ENCODE results near the gene SLIT3. TPM values are rescaled to one million over a fixed set of nuclear protein-coding genes. Genes with fewer than 3 reads are reported as not detected.

The SLIT3 gene
- total RNA-seq, 1 donor from 2014 or later: 52.8 TPM

DNA sequence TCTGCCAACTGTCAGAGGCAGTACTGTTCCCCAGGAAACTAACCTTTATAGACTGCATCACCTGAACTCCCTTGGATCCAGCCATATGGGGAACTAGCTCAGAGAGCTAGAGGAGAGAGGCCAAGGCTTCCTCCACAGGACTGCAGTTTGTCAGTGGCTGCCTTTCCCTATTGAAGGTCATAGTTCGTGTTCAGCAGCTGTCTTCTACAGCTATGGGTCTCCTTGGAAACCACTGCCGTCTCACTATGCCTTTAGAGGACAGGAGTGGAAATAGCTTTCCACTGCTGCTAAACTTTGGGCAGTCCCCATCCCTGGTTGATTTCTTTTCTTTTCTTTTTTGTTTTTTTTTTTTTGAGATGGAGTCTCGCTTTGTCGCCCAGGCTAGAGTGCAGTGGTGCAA lies 4.4 kb upstream of the SLIT3 start:
- no peaks in the 10 kb centered on the region for H3K36me3 ChIP-seq
- no peaks in the 10 kb centered on the region for H3K27me3 ChIP-seq
- intact Hi-C loops (cut with DNase I): no loop called here
- peaks cover 13% of the 10 kb centered on the region for H3K4me1 ChIP-seq
- H3K9me3 ChIP-seq: no peaks in the 10 kb centered on the region
- DNase-seq (ENCODE audit: extremely low spot score in 2 of 2): no peak
- H3K27ac ChIP-seq: no peak overlapping the region
- TF ChIP-seq POLR2A (IDR thresholded peaks at IDR 0.05) (no peak), POLR2AphosphoS5 (IDR thresholded peaks at IDR 0.05; ENCODE audit: insufficient read depth in 1 of 2, low read depth in 1 of 2) (no peak)
- TF ChIP-seq, protein P1, sequence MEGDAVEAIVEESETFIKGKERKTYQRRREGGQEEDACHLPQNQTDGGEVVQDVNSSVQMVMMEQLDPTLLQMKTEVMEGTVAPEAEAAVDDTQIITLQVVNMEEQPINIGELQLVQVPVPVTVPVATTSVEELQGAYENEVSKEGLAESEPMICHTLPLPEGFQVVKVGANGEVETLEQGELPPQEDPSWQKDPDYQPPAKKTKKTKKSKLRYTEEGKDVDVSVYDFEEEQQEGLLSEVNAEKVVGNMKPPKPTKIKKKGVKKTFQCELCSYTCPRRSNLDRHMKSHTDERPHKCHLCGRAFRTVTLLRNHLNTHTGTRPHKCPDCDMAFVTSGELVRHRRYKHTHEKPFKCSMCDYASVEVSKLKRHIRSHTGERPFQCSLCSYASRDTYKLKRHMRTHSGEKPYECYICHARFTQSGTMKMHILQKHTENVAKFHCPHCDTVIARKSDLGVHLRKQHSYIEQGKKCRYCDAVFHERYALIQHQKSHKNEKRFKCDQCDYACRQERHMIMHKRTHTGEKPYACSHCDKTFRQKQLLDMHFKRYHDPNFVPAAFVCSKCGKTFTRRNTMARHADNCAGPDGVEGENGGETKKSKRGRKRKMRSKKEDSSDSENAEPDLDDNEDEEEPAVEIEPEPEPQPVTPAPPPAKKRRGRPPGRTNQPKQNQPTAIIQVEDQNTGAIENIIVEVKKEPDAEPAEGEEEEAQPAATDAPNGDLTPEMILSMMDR (IDR thresholded peaks at IDR 0.05): no peak
- H3K4me3 ChIP-seq: no peak overlapping the region

DNA sequence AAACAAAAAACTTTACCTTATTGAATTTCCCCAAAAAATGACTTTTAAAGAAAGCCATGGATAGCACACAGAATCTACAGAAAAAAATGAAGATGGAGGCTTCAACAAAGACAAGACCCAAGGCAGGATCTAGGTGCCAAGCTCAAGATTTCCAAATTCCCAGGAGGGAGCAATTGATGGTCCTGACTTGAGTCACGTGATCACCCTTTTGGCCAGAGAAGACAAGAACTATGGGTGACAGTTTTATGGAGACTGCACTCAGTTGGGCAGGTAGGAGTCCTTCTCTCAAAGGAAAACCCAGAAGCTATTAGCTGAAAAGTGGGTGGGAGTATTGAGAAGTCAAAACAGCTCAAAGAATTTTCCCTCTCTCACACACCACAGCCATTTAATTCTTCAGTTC lies 3.2 kb upstream of the SLIT3 start:
- H3K27ac ChIP-seq: no peak overlapping the region
- no peaks in the 10 kb centered on the region for H3K36me3 ChIP-seq
- no peak overlapping the region for H3K4me3 ChIP-seq
- H3K4me1 ChIP-seq: peaks cover 18% of the 10 kb centered on the region
- DNase-seq (ENCODE audit: extremely low spot score in 2 of 2): no peak
- no peaks in the 10 kb centered on the region for H3K27me3 ChIP-seq
- intact Hi-C loops (cut with DNase I): loop anchor here (5.0 kb wide), 1 partner anchor 317 kb away; no protein-coding TSS in a partner anchor
- TF ChIP-seq POLR2A (IDR thresholded peaks at IDR 0.05): no peak
- no peak for TF ChIP-seq POLR2AphosphoS5 (IDR thresholded peaks at IDR 0.05; ENCODE audit: insufficient read depth in 1 of 2, low read depth in 1 of 2)
- TF ChIP-seq, protein P1 (IDR thresholded peaks at IDR 0.05): no peak
- no peaks in the 10 kb centered on the region for H3K9me3 ChIP-seq

DNA sequence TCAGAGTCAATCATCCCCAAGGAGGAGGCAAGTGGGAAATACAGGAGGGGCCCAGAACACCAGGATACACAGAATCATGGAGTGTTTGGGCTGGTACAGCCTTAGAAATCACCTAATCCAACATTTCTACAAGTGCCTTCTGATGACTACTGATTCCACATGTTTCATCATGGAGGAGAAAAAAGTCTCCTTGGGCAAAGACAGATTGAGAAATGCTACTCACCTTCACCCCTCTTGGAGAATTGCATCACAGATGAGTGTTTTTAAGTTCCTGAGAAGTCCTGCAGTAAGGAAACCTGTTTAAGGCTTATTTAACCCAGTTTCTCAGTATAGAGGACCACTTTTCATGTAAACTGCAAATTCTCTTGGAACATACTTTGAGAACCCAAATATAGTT lies 2.2 kb upstream of the SLIT3 start:
- intact Hi-C loops (cut with DNase I): loop anchor here (5.0 kb wide), 1 partner anchor 316 kb away; no protein-coding TSS in a partner anchor

DNA sequence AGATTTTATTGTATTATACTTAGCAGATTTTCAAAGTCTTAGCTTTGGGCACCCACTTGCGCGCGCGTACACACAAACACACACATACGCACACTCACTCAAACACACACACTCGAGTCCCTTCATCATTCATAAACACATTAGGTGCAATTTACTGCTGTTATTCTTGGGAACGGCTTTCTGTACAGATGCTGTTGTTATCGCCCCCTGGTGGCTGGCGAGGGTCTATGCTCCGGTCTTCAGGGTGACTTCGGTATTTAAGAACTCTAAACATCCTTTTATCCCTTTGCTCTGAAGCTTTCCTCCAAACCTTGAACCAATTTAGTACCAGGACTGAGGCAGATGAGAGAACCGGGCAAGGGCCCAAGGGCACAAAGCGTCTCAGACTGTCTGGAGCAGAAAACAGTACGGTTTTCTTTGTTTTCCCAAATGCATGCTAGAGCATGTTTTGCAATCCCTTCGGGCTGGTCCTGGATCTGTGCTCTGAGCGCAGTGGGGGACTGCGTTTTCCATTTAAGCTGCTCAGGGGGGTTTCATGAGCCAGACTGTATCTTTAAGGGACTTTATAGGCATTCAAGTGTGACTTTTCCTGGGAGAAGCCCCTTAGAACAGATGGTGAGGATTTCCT lies 1.7 kb upstream of the SLIT3 start:
- H3K9me3 ChIP-seq: no peaks in the 10 kb centered on the region
- H3K27ac ChIP-seq: no peak overlapping the region
- TF ChIP-seq, protein P1 (IDR thresholded peaks at IDR 0.05): peak; percentile 64 to 88 (median 84)
- peak in 1 of 2 donors; percentile 39 for TF ChIP-seq POLR2AphosphoS5 (IDR thresholded peaks at IDR 0.05; ENCODE audit: insufficient read depth in 1 of 2, low read depth in 1 of 2)
- no peak for TF ChIP-seq POLR2A (IDR thresholded peaks at IDR 0.05)
- H3K36me3 ChIP-seq: no peaks in the 10 kb centered on the region
- H3K4me1 ChIP-seq: peaks cover 31% of the 10 kb centered on the region
- H3K4me3 ChIP-seq: no peak overlapping the region
- DNase-seq (ENCODE audit: extremely low spot score in 2 of 2): no peak
- intact Hi-C loops (cut with DNase I): loop anchor here (5.0 kb wide), 1 partner anchor 315 kb away; no protein-coding TSS in a partner anchor
- H3K27me3 ChIP-seq: no peaks in the 10 kb centered on the region

More for the DNA sequence above, 2.2 kb upstream of the SLIT3 start:
- DNase-seq (ENCODE audit: extremely low spot score in 2 of 2): no peak
- Histone ChIP-seq H3K27me3 (no peaks in the 10 kb centered on the region), H3K27ac (no peak overlapping the region), H3K4me3 (no peak overlapping the region), H3K36me3 (no peaks in the 10 kb centered on the region), H3K9me3 (no peaks in the 10 kb centered on the region), H3K4me1 (peaks cover 27% of the 10 kb centered on the region)
- TF ChIP-seq POLR2A (IDR thresholded peaks at IDR 0.05) (no peak), POLR2AphosphoS5 (IDR thresholded peaks at IDR 0.05; ENCODE audit: insufficient read depth in 1 of 2, low read depth in 1 of 2) (no peak)
- TF ChIP-seq, protein P1 (IDR thresholded peaks at IDR 0.05): no peak

DNA sequence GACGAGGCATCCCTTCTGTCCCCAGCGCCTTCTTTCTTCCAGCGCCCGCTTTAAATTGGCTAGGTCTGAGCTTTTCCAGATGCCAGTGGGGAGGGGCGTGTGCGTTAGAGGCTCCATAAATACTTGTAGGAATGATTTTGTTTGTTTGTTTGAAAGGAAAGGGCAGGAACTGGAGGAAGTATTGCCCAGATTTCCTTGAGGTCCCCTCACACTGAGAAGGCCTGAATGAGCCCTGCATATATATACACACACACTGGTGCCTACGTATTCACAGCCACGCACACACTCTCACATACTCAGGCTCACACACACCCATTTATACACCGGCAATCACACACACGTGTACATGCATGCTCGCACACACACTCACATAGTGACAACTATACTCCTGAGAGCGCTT lies 1.0 kb upstream of the SLIT3 start:
- Histone ChIP-seq H3K27me3 (no peaks in the 10 kb centered on the region), H3K27ac (peak overlapping the region; percentile 73)
- TF ChIP-seq POLR2A (IDR thresholded peaks at IDR 0.05): no peak
- no peak for TF ChIP-seq POLR2AphosphoS5 (IDR thresholded peaks at IDR 0.05; ENCODE audit: insufficient read depth in 1 of 2, low read depth in 1 of 2)
- TF ChIP-seq, protein P1 (IDR thresholded peaks at IDR 0.05): no peak

More for the DNA sequence above, 1.0 kb upstream of the SLIT3 start:
- H3K36me3 ChIP-seq: no peaks in the 10 kb centered on the region
- no peak for DNase-seq (ENCODE audit: extremely low spot score in 2 of 2)
- peaks cover 37% of the 10 kb centered on the region for H3K4me1 ChIP-seq
- H3K9me3 ChIP-seq: no peaks in the 10 kb centered on the region
- no peak overlapping the region for H3K4me3 ChIP-seq
- intact Hi-C loops (cut with DNase I): loop anchor here (5.0 kb wide), 1 partner anchor 315 kb away; no protein-coding TSS in a partner anchor
